PC-3 (cell line): Measurements from ENCODE around the gene ZNF384.

Experiments used
- CTCF ChIP-seq: fragments of 300-600 bp; sonication (generic); conservative IDR thresholded peaks from 2 replicates; pipeline ENCODE4 v1.5.1; 2017; ENCODE audit warnings: antibody characterized with exemption, low read depth, mild to moderate bottlenecking, low read length
- EZH2 ChIP-seq: fragments of 300-600 bp; sonication (generic); IDR thresholded peaks from one replicate; pipeline ENCODE4 v1.6.1; 2017; ENCODE audit warnings: antibody characterized with exemption, mild to moderate bottlenecking, low read length; ENCODE audit not compliant: unreplicated experiment

DNA sequence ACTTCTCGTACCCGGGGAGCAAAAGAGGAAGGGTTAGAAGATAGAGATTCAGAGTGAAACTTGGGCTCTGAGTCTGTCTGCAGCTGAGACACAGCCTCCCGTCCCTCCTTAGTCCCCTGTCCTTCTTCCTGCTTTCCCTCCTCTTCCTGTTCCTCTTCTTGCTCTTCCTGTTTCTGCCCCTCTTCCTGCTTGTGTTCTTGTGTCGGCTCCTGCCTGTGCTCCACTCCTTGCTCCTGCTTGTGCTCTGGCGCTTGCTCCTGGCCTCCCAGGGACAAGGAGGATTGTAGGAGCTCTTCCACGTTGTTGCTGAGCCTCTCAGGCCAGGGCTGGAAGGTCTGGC, 44.9 kb downstream of the ZNF384 start:
- no peak for TF ChIP-seq CTCF
- TF ChIP-seq EZH2: no peak
